Sciatic nerve (tissue), 2 donors: ENCODE results near the gene SLC35D2. TPM values are rescaled to one million over a fixed set of nuclear protein-coding genes. Genes with fewer than 3 reads are reported as not detected.
A peak's percentile ranks its signal among the peaks of the same experiment; 100 is the strongest.
"Not testable (repeated sequence)": the region's sequence is repeated elsewhere in the genome, so short reads cannot be mapped to it uniquely, and the experiment has no call there.

ENCODE experiments used
- ATAC-seq: fragments of 200-7000 bp; cut with Tn5 transposase; one replicate; pipeline ENCODE4 v1.9.1; 2020; ENCODE audit warnings: mild to moderate bottlenecking, moderate library complexity
- DNase-seq: peaks from one replicate; pipeline ENCODE4 v3.0.0-alpha.2; 2020; ENCODE audit warnings: low spot score
- intact Hi-C: fragments of 100-400 bp; cut with DNase I; formaldehyde crosslinking; loops from one replicate; pipeline ENCODE4 v1.14.2; 2022
- total RNA-seq: library from RNA; stranded (reverse); fragmentation: NEBNext Ultra II Directional; extraction: Animal tissue kit (Norgen Biotek cat#: 25700); gene quantifications from one replicate; pipeline ENCODE4 v1.2.1, GENCODE V29; 2021
- donor health status: DM: no; HTN: no; CAD: no.
- donor health status: DM: no; HTN: no; CAD: no.

SLC35D2 gene
- total RNA-seq, 1 donor from 2014 or later: 30.3 TPM

DNA sequence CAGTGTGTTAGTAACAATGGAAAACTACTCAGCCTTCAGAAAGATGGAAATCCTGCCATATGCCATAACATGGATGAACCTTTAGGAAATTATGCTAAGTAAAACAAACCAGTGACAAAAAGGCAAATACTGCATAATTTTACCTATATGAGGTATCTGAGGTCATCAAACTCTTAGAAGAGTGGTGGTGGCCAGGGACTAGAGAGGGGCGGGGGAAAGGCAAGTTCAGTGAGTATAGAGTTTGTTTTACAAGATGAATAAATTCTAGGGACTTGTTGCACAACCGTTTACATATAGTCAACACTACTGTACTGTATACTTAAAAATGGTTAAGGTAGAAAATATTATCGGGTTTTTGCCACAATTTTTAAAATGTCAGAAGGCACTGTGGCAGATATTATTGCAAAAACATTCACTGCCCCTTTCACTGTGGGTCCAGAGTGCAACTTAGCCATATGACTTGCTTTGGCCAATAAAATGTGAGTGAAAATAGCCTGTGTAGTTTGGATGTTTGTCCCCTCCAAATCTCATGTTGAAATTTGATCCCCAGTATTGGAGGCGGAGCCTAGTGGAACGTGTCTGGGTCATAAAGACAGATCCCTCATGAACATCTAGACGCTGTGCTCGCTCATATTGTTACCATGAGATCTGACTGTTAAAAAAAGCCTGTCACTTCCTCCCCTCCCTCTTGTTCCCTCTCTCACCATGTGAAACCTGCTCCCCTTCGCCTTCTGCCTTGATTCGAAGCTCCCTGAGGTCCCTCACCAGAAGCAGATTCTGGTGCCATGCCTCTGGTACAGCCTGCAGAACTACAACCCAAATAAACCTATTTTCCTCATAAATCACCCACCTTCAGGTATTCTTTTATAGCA is 25.1 kb upstream of the SLC35D2 start:
- ATAC-seq (no peak), DNase-seq (no peak)
- intact Hi-C loops: no loop called here

DNA sequence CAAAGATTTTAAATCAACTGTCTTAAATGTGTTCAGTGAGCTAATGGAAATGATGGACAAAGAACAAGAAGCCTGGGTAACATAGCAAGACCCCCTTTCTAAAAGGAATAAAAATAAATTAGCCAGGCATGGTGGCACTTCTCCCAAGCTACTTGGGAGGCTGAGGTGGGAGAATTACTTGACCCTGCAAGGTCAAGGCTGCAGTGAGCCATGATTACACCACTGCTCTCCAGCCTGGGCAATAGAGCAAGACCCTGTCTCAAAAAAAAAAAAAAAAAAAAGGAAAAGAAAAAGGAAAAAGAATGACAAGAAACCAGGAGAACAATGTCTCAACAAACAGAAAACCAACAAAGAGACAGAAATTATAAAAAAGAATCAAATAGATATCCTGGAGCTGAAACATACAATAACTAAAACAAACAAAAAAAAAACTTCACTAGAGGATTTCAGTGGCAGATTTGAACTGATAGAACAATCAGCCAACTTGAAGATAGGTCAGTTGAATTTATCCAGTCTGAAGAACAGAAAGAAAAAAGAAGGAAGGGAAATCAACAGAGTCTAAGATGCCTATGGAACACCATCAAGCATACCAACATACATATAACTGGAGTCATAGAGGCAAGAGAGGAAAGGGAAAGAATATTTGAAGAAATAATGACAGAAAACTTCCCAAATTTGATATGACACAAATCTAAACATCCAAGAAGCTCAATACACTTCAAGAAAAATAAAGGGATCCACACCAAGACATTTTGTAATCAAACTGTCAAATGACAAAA is 16.8 kb upstream of the SLC35D2 start:
- DNase-seq: no peak
- no peak for ATAC-seq
- intact Hi-C loops: no loop called here

DNA sequence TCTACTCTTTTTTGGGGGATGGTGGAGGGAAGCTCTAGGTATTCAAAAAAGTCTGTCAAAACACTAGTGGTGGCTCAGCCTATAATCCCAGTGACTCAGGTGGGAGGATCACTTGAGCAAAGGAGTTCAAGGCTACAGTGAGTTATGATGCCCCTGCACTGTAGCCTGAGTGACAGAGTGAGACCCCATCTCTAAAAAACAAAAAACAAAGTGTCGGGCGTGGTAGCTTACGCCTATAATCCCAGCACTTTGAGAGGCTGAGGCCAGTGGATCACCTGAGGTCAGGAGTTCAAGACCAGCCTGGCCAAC is 15.8 kb upstream of the SLC35D2 start:
- intact Hi-C loops: no loop called here
- ATAC-seq (no peak), DNase-seq (no peak)

DNA sequence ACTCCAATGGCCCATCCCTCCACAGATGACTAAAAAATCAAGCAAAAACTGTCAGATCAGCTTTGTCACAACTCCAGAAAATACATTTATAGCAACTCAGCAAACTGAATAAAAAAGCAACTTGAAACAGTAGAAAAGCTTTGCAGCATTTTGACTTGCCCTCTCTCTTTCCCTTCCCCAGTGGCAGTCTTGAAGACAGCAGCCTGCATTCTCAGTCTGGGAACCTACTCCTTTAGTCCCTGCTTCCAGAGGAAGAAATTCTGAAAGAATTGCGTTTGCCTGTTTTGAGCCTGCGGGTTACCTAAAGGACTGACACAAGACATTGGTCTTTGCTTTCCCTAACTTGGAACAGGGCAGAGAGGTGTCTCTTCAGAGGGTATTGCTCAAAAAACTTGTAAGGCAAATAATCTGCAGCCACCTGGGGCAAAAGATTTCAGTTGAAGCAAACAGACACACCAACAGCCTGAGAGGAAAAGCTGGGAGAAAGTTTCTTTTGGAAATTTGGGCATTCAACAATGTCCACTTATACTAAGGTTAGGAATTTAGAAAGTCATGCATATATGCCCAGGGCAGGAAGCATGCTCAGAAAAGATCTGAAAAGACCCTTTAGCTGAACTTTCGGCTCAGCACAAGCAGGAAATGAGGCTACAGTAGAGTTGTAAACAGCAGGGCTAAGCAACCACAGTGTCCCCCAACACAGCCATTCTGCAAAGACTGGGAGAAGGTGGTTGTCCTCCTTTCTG is 15.2 kb upstream of the SLC35D2 start:
- ATAC-seq: no peak
- intact Hi-C loops: no loop called here
- DNase-seq: no peak

DNA sequence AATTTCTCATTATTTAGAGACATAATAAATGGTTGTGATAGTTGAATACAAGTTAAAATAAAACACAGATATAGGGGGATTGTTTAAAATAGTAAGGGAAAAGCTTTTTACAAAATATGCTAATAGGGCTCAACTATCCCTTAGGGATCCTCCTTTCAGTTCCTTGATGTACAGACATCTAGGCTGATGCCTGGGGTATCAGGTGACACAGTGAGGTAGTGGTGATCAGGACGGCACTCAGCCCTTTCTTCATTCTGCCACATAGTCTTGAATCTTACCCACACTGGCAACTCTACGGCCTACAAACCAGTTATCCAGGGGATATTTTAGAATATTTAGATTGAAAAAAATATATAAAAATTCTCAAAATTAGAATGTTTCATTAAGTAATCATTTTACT is 12.5 kb upstream of the SLC35D2 start:
- DNase-seq (no peak), ATAC-seq (no peak)
- intact Hi-C loops: no loop called here

DNA sequence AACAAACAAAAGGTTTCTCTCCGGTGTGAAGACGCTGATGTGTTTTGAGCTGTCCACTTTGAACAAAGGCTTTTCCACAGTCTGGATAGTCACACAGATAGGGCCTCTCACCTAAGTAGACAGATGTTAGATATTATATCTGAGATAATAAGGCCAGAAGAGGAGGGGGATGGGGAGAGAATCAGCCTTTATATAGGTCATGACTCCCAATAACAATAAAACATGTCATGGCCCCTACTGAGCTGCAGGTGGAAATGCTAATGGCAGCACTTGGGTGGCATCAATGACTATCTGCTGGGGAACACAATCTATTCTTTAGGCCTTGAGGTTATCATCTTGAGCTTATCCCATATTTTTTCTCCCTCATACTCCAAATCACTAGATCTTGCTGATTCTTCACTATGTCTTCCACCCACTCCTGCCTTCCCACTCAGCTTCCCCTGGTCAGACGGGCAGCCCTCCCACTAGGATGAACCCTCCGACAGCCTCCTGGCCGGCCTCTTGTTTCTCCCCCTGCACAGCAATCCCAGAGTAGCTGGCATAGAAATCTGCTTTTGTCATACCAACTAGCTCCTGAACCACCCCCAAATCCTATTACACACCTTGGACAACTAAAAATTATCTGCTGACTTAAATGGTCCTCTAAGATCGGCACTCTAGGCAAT is 11.5 kb upstream of the SLC35D2 start:
- no peak for ATAC-seq
- intact Hi-C loops: no loop called here
- no peak for DNase-seq

DNA sequence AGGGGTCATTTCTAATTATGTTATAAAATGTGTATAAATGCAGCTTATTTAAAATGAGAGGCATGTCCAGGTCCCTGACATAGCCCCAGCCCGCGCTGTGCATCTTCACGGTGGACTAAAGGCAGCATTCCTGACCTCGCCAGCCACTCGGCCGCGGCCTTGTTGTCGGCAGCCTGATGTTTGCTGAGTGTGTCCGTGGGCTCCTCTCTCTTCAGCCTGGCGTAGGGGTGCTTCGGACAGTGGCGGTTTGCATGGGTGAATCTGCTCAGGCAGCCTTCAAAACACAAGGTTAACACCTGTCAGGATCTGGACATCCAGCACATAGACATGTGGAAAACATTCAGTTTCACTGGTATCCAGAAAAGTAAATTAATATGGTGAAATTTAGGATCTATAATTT is 8.8 kb upstream of the SLC35D2 start:
- no peak for ATAC-seq
- intact Hi-C loops: no loop called here

DNA sequence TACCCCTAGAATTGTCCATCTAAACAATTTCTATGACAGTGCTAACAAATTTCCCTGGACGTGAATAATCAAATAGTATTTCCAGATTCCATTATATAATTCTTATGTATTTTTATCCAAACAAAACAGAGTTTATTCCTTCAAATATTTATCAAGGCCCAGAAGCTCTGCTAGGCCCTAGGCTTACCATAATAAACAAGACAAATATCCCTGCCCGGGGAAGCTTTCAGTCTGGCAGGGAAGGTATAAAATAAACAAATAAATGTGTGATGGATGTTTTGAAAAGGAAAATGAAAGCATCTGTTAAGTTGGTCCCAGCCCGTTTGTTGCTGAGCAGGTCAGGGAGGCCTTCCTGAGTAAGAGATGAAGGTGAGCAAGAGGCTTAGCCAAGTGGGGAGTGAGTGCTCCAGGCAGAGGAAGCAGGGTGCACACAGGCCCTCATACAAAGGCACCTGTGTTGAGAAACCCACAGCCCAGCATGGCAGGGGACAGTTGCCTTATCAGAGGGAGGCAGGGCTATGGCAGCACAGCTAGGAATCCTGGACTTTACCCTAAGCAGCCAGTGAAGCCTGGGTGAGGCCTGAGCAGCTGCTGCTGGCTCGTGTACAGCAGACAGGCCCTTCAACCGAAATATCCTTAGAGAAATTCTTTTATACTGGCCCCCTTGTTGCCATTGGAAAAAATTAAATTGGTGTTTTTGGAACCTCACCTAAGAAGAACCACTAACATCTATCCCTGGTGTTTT is 7.7 kb upstream of the SLC35D2 start:
- no peak for DNase-seq
- ATAC-seq: peak; percentile 20
- intact Hi-C loops: no loop called here

More for the DNA sequence above, 8.8 kb upstream of the SLC35D2 start:
- DNase-seq: no peak

DNA sequence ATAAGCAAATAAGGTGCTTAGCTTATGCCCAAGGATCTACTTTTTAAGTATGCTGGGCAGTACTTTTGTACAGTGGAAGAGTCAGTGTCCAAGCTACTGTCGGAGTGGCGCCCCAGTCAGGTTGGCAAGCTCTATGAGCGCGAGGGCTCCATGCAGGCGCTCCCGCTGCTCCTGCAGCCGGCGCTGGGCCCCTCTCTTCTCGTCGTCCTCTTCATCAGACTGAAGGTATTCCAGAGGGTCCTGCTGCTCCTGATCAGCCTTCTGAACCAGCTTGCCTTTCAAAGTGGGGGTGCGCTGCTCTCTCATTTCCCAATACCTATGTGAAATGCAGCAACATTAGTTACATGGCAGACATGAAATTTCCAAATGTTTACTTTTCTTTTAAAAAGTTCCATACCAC is 4.6 kb upstream of the SLC35D2 start:
- DNase-seq (no peak), ATAC-seq (no peak)
- intact Hi-C loops: no loop called here

DNA sequence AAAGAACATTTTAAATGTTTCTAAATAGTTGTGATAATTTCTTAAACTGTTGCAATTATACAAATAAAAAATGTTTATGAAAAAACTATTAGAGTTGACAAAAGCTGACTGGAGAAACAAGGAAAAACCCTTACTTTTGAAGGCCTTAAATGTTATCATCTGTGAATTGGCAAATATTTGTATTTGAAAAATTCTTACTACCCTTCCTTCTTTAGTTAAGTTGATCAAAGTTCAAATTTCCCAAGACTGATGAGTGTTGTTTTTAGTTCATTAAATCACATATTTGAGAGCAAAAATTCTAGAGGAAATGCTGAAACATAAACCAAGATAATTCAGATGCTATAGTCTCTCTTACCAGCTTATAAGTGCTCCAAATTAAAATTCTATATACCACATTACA is 2.6 kb upstream of the SLC35D2 start:
- DNase-seq: no peak
- ATAC-seq: no peak
- intact Hi-C loops: no loop called here

DNA sequence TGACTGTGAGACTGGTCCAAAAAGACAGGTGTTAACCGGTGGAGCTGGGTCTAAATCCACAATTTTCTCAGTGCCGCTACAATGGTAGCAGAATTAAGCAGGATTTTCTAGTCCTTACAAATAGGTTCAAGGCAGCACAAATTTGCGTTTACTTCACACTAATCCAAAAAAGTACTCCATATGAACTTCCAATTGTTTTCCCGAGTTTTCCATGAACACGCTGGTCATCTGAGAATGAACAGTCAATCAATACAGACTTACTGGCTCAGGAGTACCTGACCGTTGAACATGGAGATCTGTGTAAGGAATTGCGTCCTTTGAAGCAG is 709 bp downstream of the SLC35D2 start:
- ATAC-seq (no peak), DNase-seq (no peak)
- intact Hi-C loops: no loop called here

DNA sequence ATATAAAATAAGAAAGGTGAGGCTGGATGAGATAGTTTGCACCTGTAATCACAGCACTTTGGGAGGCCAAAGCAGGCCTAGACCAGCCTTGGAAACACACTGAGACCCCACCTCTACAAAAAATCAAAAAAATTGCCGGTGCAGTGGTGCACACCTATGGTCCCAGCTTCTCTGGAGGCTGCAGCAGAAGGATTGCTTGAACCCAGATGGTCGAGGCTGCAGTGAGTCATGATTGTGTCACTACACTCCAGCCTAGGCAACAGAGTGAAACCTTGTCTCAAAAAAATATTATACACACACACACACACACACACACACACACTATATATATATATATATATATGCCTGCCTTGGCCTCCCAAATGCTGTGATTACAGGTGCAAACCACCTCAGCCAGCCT is 1.3 kb downstream of the SLC35D2 start:
- no peak for ATAC-seq
- intact Hi-C loops: no loop called here
- DNase-seq: no peak

DNA sequence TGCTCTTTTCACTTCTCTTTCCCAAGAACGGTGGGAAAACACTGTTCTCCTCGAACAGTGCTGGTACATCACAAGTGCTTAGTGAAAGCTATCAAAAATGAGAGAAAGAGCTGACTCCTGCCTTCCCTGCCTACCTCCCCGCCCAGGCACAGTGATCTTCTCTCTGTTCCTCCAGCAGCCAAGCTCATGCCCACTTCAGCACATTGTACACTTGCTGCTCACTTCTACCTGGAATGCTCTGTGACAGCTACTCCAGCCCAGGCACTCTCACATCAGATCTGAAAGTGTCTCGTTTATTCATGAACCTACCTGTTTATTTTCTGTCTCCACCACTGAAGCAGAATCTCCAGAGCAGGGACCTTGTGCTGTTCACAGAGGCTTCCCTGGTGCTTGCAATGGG is 1.8 kb downstream of the SLC35D2 start:
- no peak for ATAC-seq
- no peak for DNase-seq
- intact Hi-C loops: no loop called here

DNA sequence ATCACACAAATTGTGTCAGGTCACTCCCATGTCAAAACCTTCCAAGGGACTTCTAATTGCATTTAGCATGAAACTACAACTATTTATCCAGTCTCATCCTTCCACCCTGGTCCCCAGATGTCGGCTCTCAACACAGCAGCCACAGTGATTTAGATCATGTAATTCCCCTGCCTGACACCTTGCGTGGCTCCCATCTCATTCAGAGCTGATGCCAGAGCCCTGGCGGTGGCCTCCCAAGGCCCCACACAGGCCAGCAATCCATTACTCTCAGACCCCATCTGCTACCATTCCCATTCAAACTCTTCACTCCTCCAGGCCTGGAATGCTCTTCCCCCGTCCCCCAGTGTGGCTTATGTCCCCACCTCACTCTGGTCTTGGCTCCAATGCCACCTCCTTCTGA is 2.4 kb downstream of the SLC35D2 start:
- no peak for DNase-seq
- no peak for ATAC-seq
- intact Hi-C loops: no loop called here

DNA sequence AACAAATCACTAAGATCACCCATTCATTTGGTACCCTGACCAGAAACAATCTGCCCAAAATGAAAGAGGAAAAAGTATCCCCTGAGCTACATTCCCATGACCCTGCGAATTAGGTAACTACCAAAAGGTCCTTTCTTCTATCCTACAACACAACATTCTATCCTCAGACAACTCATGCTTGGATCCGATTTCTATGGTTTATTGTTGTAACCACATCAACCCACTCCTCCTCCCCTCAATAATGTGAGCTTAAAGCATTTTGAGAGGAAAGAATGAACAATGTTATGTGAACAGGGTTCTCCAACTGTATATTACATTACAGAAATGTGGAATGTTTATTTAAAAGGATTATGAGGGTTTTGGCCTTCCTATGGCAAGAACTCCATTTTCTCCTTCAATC is 4.0 kb downstream of the SLC35D2 start:
- ATAC-seq (no peak), DNase-seq (no peak)
- intact Hi-C loops: no loop called here

DNA sequence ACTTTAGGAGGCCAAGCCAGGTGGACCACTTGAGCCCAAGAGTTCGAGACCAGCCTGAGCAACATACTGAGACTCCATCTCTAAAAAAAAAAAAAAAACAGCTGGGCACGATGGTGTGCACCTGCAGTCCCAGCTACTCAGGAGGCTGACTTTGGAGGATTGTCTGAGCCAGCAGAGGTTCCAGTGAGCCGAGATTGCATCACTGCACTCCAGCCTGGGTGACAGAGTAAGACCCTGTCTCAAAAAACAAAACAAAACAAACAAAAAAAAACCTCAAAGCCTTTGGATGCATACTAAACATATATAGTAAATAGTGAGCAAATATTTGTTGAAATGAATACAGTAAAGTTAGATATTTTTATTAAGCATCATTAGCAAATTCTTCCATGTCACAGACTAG is 5.3 kb downstream of the SLC35D2 start:
- DNase-seq (no peak), ATAC-seq (no peak)
- intact Hi-C loops: no loop called here

DNA sequence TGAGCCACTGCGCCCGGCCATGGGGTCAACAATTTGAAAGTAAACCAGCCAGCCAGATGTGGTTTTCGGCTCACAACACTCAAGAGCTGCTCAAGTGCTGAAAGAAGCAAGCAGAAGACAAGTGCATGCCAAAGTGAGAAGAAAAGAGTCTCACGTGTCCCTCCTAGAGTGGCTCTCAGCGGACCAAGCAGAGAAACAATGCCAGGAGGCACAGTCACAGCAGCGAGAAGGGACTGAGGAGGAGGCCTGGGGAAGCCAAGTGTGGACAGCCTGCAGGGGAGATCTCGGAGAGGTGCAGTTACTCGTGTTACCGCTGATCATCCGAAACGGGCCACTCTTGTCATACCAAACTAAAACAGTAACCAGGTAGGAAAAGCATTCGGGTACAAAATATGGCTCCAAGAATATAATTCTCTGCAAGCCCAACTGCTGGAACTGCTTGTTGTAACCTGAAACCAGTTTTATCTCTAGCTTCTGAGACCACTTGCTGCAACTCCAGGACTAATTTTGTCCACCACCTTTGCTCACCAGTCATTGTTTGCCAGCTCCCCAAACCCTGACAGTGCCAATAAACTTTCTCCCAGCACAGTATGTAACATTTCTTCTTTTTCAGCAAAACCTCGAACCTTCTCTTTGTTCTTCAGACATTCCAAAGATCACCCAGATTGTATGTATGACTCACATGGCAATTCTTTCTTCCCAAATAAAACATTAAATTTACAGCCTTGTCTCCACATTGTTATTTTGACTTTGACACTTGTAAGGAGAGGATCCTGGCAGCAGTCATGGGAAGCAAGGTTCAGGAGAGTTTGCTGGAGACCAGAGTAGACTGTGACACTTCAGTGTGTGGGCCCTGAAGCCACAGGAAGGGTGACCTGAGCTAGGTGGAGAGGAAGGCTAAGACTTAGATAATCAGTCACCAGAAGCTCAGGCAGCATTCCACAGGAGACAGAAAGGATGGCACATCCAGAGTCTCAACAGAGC is 6.3 kb downstream of the SLC35D2 start:
- DNase-seq: no peak
- intact Hi-C loops: no loop called here
- no peak for ATAC-seq

DNA sequence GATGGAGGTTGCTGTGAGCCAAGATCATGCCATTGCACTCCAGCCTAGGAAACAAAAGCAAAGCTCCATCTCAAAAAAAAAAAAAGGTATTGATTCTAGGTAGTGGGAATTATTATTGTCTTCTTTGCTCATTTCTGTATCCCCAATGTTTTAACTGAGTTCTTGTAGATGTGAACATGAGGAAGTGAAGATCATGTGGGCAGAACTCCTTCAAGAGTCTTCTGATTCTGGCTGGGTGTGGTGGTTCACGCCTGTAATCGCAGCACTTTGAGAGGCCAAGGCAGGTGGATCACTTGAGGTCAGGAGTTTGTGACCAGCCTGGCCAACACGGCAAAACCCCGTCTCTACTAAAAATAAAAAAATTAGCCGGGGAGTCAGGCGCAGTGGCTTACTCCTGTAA is 8.0 kb downstream of the SLC35D2 start:
- DNase-seq, ATAC-seq, intact Hi-C loops: not testable (repeated sequence)
